ENCODE data around the gene PELI2.

DNA sequence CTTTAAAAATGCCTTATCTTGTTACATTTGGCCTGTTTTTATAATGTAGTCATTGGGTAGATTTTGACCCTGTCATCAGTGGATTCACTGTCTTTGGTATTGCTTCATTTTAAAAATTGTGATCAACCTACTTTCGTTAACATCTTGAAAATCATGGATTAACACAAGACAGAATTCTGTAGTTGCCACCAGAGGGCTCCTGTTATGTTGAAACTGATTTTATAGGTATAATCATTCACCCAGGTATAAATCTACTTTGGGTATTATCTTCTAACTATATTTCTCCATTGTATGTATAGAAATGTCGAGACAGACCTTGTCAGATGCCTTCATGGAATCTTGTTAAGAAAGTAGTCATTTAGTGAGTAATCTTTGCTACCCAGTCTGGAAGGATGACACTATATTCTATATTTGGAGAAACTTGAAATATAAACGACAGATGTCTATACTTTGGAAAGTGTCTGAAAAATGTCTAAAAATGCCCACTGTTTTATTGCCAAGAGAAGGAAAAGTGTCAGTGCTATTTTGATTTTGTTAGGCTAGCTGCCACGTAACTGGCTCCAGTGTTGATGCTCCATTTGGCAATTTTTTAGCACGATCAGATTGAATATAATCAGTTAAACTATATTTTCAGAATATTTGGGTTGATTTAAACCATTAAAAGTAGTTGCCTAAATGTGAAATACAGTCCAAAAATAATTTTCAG, 129.4 kb downstream of the PELI2 start:
- TF ChIP-seq POLR2A (IDR thresholded peaks at IDR 0.05): no peak
- TF ChIP-seq, protein P1, sequence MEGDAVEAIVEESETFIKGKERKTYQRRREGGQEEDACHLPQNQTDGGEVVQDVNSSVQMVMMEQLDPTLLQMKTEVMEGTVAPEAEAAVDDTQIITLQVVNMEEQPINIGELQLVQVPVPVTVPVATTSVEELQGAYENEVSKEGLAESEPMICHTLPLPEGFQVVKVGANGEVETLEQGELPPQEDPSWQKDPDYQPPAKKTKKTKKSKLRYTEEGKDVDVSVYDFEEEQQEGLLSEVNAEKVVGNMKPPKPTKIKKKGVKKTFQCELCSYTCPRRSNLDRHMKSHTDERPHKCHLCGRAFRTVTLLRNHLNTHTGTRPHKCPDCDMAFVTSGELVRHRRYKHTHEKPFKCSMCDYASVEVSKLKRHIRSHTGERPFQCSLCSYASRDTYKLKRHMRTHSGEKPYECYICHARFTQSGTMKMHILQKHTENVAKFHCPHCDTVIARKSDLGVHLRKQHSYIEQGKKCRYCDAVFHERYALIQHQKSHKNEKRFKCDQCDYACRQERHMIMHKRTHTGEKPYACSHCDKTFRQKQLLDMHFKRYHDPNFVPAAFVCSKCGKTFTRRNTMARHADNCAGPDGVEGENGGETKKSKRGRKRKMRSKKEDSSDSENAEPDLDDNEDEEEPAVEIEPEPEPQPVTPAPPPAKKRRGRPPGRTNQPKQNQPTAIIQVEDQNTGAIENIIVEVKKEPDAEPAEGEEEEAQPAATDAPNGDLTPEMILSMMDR (IDR thresholded peaks at IDR 0.05): peak in 4 of 6 experiments; percentile 19 to 51 (median 25)
